Left ventricle myocardium inferior (tissue), 1 donor: Measurements from ENCODE around the gene TCHHL1. TPM values are rescaled to one million over a fixed set of nuclear protein-coding genes. Genes with fewer than 3 reads are reported as not detected.
"Not testable (repeated sequence)": the region's sequence is repeated elsewhere in the genome, so short reads cannot be mapped to it uniquely, and the experiment has no call there.

Experiments
- DNase-seq: peaks from one replicate; pipeline ENCODE4 v3.0.0-alpha.2; 2020
- H3K27ac ChIP-seq: fragments of 200-600 bp; replicated peaks from 2 replicates; pipeline ENCODE4 v1.8.0; 2021
- H3K27me3 ChIP-seq: fragments of 200-600 bp; 2 replicates; pipeline ENCODE4 v1.8.0; 2021; ENCODE audit warnings: low read depth
- H3K36me3 ChIP-seq: fragments of 200-600 bp; 2 replicates; pipeline ENCODE4 v1.8.0; 2021
- H3K4me1 ChIP-seq: fragments of 200-600 bp; 2 replicates; pipeline ENCODE4 v1.8.0; 2021
- H3K4me3 ChIP-seq: fragments of 200-600 bp; 2 replicates; pipeline ENCODE4 v1.8.0; 2021; ENCODE audit warnings: mild to moderate bottlenecking, moderate library complexity
- H3K9me3 ChIP-seq: fragments of 200-600 bp; replicated peaks from 2 replicates; pipeline ENCODE4 v1.8.0; 2021
- intact Hi-C: fragments of 100-400 bp; cut with micrococcal nuclease; formaldehyde crosslinking; loops from one replicate; pipeline ENCODE4 v1.11.0; 2022
- total RNA-seq: library from RNA; stranded (reverse); fragmentation: NEBNext Ultra II Directional; extraction: Animal tissue kit (Norgen Biotek cat#: 25700); gene quantifications from one replicate; pipeline ENCODE4 v1.2.1, GENCODE V29; 2021
- TF ChIP-seq, protein P1 (sequence below): fragments of 200-600 bp; IDR thresholded peaks from 2 replicates; pipeline ENCODE4 v1.8.0; 2021; ENCODE audit warnings: antibody characterized with exemption, mild to moderate bottlenecking, borderline replicate concordance
- donor health status: DM: no; HTN: yes; CAD: no; lungs with severe emphysema.

The TCHHL1 gene
- total RNA-seq, 1 donor from 2014 or later: not detected

- Histone ChIP-seq H3K36me3 (no peaks in the 10 kb centered on the region), H3K9me3 (no peaks in the 10 kb centered on the region), H3K4me1 (no peaks in the 10 kb centered on the region), H3K4me3 (no peak overlapping the region), H3K27ac (no peak overlapping the region), H3K27me3 (peaks cover 65% of the 10 kb centered on the region)
- DNase-seq: no peak
- intact Hi-C loops: no loop called here
- TF ChIP-seq, protein P1, sequence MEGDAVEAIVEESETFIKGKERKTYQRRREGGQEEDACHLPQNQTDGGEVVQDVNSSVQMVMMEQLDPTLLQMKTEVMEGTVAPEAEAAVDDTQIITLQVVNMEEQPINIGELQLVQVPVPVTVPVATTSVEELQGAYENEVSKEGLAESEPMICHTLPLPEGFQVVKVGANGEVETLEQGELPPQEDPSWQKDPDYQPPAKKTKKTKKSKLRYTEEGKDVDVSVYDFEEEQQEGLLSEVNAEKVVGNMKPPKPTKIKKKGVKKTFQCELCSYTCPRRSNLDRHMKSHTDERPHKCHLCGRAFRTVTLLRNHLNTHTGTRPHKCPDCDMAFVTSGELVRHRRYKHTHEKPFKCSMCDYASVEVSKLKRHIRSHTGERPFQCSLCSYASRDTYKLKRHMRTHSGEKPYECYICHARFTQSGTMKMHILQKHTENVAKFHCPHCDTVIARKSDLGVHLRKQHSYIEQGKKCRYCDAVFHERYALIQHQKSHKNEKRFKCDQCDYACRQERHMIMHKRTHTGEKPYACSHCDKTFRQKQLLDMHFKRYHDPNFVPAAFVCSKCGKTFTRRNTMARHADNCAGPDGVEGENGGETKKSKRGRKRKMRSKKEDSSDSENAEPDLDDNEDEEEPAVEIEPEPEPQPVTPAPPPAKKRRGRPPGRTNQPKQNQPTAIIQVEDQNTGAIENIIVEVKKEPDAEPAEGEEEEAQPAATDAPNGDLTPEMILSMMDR: no peak
Measured at GRCh38 chr1:152084853-152085252, 4.0 kb downstream of the TCHHL1 start.

- DNase-seq, H3K36me3 ChIP-seq, H3K4me1 ChIP-seq, H3K4me3 ChIP-seq, intact Hi-C loops, H3K9me3 ChIP-seq, H3K27ac ChIP-seq: not testable (repeated sequence)
- H3K27me3 ChIP-seq: peaks cover 54% of the 10 kb centered on the region
Measured at GRCh38 chr1:152081026-152081425, 7.8 kb downstream of the TCHHL1 start.

GRCh38 chr1:152080494-152080893 is 8.4 kb downstream of the TCHHL1 start:
- H3K27ac ChIP-seq, H3K36me3 ChIP-seq, intact Hi-C loops, H3K4me3 ChIP-seq, H3K9me3 ChIP-seq, DNase-seq, H3K4me1 ChIP-seq: not testable (repeated sequence)
- H3K27me3 ChIP-seq: peaks cover 52% of the 10 kb centered on the region

- Histone ChIP-seq H3K9me3 (no peaks in the 10 kb centered on the region), H3K4me1 (no peaks in the 10 kb centered on the region), H3K36me3 (no peaks in the 10 kb centered on the region), H3K27me3 (peaks cover 55% of the 10 kb centered on the region), H3K4me3 (no peak overlapping the region), H3K27ac (no peak overlapping the region)
- TF ChIP-seq, protein P1: no peak
- intact Hi-C loops: no loop called here
- no peak for DNase-seq
Measured at GRCh38 chr1:152078831-152079441, 9.9 kb downstream of the TCHHL1 start.

GRCh38 chr1:152072311-152072710 is 16.6 kb downstream of the TCHHL1 start:
- DNase-seq: no peak
- Histone ChIP-seq H3K27ac (no peak overlapping the region), H3K9me3 (no peaks in the 10 kb centered on the region), H3K27me3 (peaks cover 74% of the 10 kb centered on the region), H3K4me1 (no peaks in the 10 kb centered on the region), H3K36me3 (no peaks in the 10 kb centered on the region), H3K4me3 (no peak overlapping the region)
- intact Hi-C loops: no loop called here
- TF ChIP-seq, protein P1: no peak

DNA sequence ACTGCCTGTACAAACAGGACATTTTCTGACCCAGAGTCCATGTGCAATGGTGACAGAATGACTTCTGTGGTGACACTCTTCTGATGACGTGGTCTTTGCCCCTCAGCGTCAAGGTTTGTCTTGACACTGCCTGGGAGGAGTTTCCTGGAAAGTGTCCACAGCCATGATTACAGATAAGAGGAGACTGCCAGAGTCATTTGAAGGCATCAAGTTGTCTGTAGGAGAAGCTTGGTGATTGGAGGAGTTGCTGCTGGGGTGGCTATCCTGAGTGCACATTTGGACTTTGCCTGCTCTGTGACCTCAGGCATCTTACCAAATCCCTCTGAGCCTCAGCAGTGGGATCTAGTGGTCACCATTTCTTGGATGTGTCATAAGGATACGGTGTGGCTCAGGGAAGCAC is 17.7 kb downstream of the TCHHL1 start:
- intact Hi-C loops: no loop called here
- peaks cover 78% of the 10 kb centered on the region for H3K27me3 ChIP-seq
- no peak overlapping the region for H3K27ac ChIP-seq
- no peaks in the 10 kb centered on the region for H3K9me3 ChIP-seq
- H3K4me3 ChIP-seq: no peak overlapping the region
- H3K36me3 ChIP-seq: no peaks in the 10 kb centered on the region
- TF ChIP-seq, protein P1: no peak
- no peak for DNase-seq
- H3K4me1 ChIP-seq: no peaks in the 10 kb centered on the region
